T-helper 1 cell treated with Interleukin-12 subunit alpha and Interleukin-12 subunit beta and Interleukin-4 antibody, amounts not matched to agents 30 μg/mL and 1 μg/mL, for 36 hours (primary cell): Measurements from ENCODE around the gene GNG2.

Experiments
- H3K27ac Mint-ChIP-seq: one replicate; pipeline ENCODE4 v1.8.0; 2021; ENCODE audit warnings: mild to moderate bottlenecking, mixed read lengths
- H3K27me3 Mint-ChIP-seq: one replicate; pipeline ENCODE4 v1.8.0; 2021; ENCODE audit warnings: low read depth, mixed read lengths
- H3K36me3 Mint-ChIP-seq: one replicate; pipeline ENCODE4 v1.8.0; 2021; ENCODE audit warnings: low read depth, mixed read lengths
- H3K4me1 Mint-ChIP-seq: one replicate; pipeline ENCODE4 v1.8.0; 2021; ENCODE audit warnings: low read depth, mixed read lengths
- H3K4me3 Mint-ChIP-seq: one replicate; pipeline ENCODE4 v1.8.0; 2021; ENCODE audit warnings: mild to moderate bottlenecking, moderate library complexity, mixed read lengths
- H3K9me3 Mint-ChIP-seq: one replicate; pipeline ENCODE4 v1.8.0; 2021; ENCODE audit warnings: mixed read lengths

The GNG2 gene

DNA sequence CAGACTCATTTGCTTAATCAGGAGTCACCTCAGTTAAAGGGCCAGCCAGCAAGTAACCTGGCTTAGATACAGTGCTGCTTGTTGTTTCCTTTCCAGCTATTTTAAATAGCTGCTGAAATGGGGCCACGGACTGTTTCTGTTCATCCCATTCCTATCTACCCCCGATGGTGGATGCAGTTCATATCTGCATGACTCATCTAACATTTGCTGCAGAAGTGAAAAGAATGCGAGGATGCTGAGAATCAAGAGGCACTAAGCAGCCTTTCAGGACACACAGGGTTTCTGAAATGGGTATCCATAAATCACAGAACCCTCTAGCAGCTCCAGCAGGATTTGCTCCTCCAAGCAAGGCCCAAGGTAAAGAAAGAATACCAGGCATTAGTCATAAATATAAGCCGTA is 68.8 kb downstream of the GNG2 start:
- H3K9me3 Mint-ChIP-seq: no peaks in the 10 kb centered on the region
- no peak overlapping the region for H3K27ac Mint-ChIP-seq
- peaks cover 34% of the 10 kb centered on the region for H3K36me3 Mint-ChIP-seq
- no peaks in the 10 kb centered on the region for H3K27me3 Mint-ChIP-seq
- peaks cover 47% of the 10 kb centered on the region for H3K4me1 Mint-ChIP-seq
- no peak overlapping the region for H3K4me3 Mint-ChIP-seq

DNA sequence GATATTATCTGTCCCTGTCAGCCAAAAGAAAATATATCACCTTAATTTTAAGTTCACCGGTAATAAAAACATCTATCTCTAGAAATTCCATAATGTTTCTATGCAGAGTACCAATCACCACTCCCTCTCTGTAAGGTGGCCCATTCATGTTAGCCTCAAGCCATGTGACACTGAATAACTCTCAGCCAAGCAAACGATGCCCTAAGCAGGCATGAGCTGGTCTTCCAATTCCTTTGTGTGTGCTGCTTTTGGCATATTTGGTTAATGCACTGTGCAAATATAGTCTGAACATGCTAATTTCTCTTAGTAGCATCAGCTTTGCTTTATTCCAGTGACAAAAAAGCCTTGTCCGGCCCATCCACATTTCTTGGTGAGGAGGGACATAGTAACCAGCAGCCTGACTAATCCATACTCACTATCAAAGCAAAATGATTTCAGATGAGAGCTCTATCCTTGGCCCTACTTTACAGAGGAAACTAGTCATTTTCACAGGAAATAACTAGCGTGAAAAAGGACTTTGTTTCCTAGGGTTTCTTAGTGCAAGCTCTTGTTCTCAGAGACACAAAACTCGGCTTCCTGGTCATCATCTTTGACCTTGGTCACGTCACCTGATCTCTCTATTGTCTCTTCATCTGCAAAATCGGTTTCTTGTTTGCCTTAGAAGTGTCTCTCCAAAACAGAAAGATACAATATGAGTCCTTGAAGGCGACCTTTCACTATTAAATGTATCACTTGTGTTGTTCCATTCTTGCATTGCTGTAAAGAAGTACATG is 69.7 kb downstream of the GNG2 start:
- Mint-ChIP-seq H3K27me3 (no peaks in the 10 kb centered on the region), H3K9me3 (no peaks in the 10 kb centered on the region), H3K27ac (peak overlapping the region; percentile 80), H3K4me3 (no peak overlapping the region), H3K4me1 (peaks cover 45% of the 10 kb centered on the region), H3K36me3 (peaks cover 36% of the 10 kb centered on the region)

GRCh38 chr14:51931308-51931707 is 70.9 kb downstream of the GNG2 start:
- Mint-ChIP-seq H3K9me3 (no peaks in the 10 kb centered on the region), H3K27me3 (no peaks in the 10 kb centered on the region), H3K27ac (peak overlapping the region; percentile 22), H3K4me3 (no peak overlapping the region), H3K4me1 (peaks cover 45% of the 10 kb centered on the region), H3K36me3 (peaks cover 33% of the 10 kb centered on the region)

DNA sequence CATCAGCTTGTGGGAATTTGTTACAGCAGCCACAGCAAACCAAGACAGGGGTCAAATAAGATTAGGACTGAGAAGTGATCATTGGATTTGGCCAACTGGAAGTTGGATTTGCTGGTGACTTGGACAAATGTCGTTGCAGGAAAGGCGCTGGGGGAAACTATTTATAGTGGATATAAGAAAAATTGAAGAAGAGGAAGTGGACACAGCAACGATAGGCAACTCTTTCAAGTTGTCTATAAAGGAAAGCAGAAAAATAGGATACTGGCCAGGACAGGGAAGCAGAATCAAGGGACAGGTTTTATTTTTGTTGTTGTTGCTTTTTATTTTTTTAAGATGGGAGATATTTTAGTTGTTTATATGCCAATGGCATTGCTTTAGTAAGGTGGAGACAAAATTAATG is 72.8 kb downstream of the GNG2 start:
- Mint-ChIP-seq H3K9me3 (no peaks in the 10 kb centered on the region), H3K4me1 (peaks cover 36% of the 10 kb centered on the region), H3K36me3 (peaks cover 24% of the 10 kb centered on the region), H3K4me3 (no peak overlapping the region), H3K27ac (no peak overlapping the region), H3K27me3 (no peaks in the 10 kb centered on the region)

GRCh38 chr14:51938137-51938536 is 77.7 kb downstream of the GNG2 start:
- Mint-ChIP-seq H3K27me3 (no peaks in the 10 kb centered on the region), H3K4me3 (no peak overlapping the region), H3K27ac (no peak overlapping the region), H3K9me3 (peaks cover 3% of the 10 kb centered on the region), H3K36me3 (peaks cover 27% of the 10 kb centered on the region), H3K4me1 (peaks cover 27% of the 10 kb centered on the region)

DNA sequence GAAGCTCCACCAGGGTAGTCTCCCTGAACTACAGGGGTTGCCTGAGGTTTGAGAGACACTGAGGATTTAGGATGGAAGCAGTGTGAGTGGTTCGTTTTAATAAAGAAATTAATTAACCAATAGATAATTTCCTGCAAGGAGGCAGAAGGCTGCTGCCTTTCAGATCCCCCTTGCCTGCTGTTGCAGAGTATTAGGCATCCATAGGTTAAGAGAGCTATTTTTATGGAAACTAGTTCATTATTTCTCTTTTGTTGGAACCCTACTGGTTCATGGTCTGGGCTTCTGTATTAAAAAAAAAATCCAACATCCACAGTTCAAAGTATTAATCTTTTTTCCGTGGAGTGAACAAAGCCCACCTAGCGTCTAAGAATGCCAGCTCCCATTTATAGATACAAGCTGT is 78.4 kb downstream of the GNG2 start:
- Mint-ChIP-seq H3K4me1 (peaks cover 23% of the 10 kb centered on the region), H3K9me3 (peaks cover 3% of the 10 kb centered on the region), H3K27me3 (no peaks in the 10 kb centered on the region), H3K4me3 (no peak overlapping the region), H3K36me3 (peaks cover 26% of the 10 kb centered on the region), H3K27ac (no peak overlapping the region)

DNA sequence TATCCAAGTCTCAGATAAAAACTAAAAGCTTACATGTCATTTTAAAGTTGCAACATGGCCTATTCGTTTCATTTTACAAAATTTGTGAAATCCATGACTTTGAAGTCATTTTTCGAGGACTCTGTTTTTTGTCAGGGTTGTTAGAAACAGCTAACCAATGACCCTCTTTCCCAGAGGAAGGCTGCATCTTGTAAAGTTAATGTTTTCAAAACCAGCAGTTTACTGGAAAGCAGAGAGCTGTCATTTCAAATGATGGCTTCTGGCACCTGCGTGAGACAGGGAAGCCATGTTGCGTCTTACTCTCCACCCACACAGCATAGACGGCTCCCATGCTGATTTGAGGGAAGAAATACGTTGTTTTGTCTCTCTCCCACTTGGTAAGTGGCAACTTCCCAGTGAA is 78.8 kb downstream of the GNG2 start:
- Mint-ChIP-seq H3K36me3 (peaks cover 30% of the 10 kb centered on the region), H3K4me1 (peaks cover 25% of the 10 kb centered on the region), H3K4me3 (no peak overlapping the region), H3K27ac (no peak overlapping the region), H3K9me3 (peaks cover 7% of the 10 kb centered on the region), H3K27me3 (no peaks in the 10 kb centered on the region)

- Mint-ChIP-seq H3K36me3 (peaks cover 28% of the 10 kb centered on the region), H3K27ac (no peak overlapping the region)
Observed at GRCh38 chr14:51939755-51940301, 79.4 kb downstream of the GNG2 start.

DNA sequence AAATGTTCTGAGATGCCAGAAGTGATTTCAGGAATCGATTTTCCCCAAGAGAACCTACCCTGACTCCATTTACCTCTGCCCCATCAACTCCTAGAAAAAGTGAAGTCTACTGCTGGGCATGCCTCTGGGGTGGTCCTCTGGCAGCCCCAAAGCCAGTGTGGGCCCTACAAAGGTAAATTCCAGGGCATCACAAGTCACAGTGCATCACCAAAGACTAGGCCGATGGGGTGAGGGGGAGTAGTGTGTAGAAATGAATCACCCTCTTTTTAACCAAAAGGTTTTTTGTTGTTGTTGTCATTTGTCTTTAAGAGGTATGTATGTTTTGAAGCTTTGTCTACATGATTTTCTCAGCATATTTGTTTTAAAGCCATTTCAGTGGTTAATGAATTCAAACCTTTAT is 82.6 kb downstream of the GNG2 start:
- Mint-ChIP-seq H3K4me3 (no peak overlapping the region), H3K27me3 (no peaks in the 10 kb centered on the region), H3K4me1 (peaks cover 34% of the 10 kb centered on the region), H3K27ac (no peak overlapping the region), H3K36me3 (peaks cover 51% of the 10 kb centered on the region), H3K9me3 (peaks cover 15% of the 10 kb centered on the region)

More at GRCh38 chr14:51939755-51940301, 79.4 kb downstream of the GNG2 start:
- peaks cover 7% of the 10 kb centered on the region for H3K9me3 Mint-ChIP-seq
- no peak overlapping the region for H3K4me3 Mint-ChIP-seq
- no peaks in the 10 kb centered on the region for H3K27me3 Mint-ChIP-seq
- peaks cover 25% of the 10 kb centered on the region for H3K4me1 Mint-ChIP-seq

DNA sequence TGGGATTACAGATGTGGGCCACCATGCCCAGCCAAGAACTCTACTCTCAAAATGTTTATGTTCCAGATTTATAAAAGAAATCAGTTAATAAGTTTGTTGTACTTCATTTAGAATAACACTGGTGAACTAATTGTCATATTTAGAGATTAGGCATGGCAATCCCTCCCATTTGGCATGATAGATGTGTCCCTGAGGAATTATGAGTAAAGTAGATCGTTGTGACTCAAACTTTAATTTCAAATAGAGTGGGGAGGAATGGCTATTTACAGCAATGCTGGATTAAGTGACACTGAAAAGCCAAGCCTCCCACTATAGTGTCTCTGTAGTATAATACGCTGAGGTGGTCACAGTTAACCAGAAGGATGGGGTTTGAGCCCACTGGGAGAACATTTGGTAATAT is 89.6 kb downstream of the GNG2 start:
- peaks cover 13% of the 10 kb centered on the region for H3K4me1 Mint-ChIP-seq
- peaks cover 66% of the 10 kb centered on the region for H3K36me3 Mint-ChIP-seq
- H3K9me3 Mint-ChIP-seq: peaks cover 9% of the 10 kb centered on the region
- no peak overlapping the region for H3K27ac Mint-ChIP-seq
- H3K27me3 Mint-ChIP-seq: no peaks in the 10 kb centered on the region
- H3K4me3 Mint-ChIP-seq: no peak overlapping the region

DNA sequence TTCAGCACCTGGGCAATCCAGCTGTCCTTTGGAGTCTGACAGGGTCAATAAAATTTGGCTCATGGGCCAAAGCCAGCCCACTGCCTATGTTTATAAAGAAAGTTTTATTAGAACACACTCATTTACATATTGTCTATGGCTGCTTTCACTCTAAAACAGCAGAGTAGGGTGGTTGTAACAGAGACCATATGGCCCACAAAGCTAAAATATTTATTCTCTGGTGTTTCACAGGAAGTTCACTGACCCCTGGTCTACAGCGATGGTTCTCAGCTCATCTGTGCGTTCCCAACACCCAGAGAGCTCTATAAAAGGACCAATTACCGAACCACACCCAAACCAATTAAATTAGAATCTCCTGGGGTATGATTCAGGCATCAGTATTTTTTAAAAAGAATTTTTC is 91.2 kb downstream of the GNG2 start:
- Mint-ChIP-seq H3K4me1 (peaks cover 6% of the 10 kb centered on the region), H3K36me3 (peaks cover 62% of the 10 kb centered on the region), H3K27ac (no peak overlapping the region), H3K4me3 (no peak overlapping the region), H3K27me3 (no peaks in the 10 kb centered on the region), H3K9me3 (peaks cover 4% of the 10 kb centered on the region)

- Mint-ChIP-seq H3K9me3 (peaks cover 17% of the 10 kb centered on the region), H3K27me3 (no peaks in the 10 kb centered on the region), H3K27ac (no peak overlapping the region), H3K36me3 (peaks cover 74% of the 10 kb centered on the region), H3K4me3 (no peak overlapping the region), H3K4me1 (peaks cover 9% of the 10 kb centered on the region)
Observed at GRCh38 chr14:51954031-51954430, 93.6 kb downstream of the GNG2 start.

DNA sequence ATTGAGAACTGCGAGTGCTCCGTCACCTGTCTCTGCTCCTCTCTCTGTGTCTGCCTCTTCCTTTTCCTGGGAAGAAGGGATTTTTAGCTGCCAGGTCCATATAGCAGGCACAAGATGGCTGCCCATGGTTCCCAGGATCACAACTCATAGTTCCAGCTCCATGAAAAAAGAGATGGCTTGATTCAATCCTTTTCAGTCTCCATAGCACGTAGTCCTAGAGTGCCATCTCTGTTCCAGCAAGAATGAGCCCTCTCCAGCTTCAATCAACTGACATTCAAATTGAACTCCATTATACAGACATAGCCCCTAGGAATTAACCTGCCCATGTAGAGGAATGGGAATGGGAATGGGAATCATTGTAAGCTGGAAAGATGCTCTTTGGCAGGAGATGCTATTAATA is 94.2 kb downstream of the GNG2 start:
- Mint-ChIP-seq H3K27me3 (no peaks in the 10 kb centered on the region), H3K4me1 (peaks cover 11% of the 10 kb centered on the region), H3K4me3 (no peak overlapping the region), H3K27ac (no peak overlapping the region), H3K36me3 (peaks cover 78% of the 10 kb centered on the region), H3K9me3 (peaks cover 22% of the 10 kb centered on the region)

- peaks cover 29% of the 10 kb centered on the region for H3K4me1 Mint-ChIP-seq
Observed at GRCh38 chr14:51957950-51958349, 97.5 kb downstream of the GNG2 start.

DNA sequence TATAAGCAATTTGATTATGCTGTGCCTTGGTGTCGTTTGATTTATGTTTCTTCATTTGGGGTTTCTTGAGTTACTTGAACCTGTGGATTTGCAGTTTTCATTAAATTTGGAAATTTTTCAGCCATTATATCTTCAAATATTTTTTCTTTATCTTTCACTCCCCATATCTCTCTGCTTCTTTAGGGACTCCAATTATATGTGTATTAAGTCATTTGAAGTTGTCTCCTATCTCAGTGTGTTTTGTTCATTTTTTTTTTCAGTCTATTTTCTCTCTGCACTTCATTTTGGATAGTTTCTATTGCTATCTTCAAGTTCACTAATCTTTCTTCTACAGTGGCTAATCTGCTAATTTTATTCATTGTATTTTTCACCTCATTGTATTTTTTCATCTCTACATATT is 99.5 kb downstream of the GNG2 start:
- Mint-ChIP-seq H3K36me3 (peaks cover 67% of the 10 kb centered on the region), H3K27me3 (no peaks in the 10 kb centered on the region)

More at GRCh38 chr14:51957950-51958349, 97.5 kb downstream of the GNG2 start:
- H3K36me3 Mint-ChIP-seq: peaks cover 74% of the 10 kb centered on the region
- no peak overlapping the region for H3K27ac Mint-ChIP-seq
- H3K4me3 Mint-ChIP-seq: no peak overlapping the region
- H3K27me3 Mint-ChIP-seq: no peaks in the 10 kb centered on the region
- H3K9me3 Mint-ChIP-seq: peaks cover 29% of the 10 kb centered on the region

More for the DNA sequence above, 99.5 kb downstream of the GNG2 start:
- Mint-ChIP-seq H3K27ac (no peak overlapping the region), H3K9me3 (peaks cover 29% of the 10 kb centered on the region), H3K4me3 (no peak overlapping the region), H3K4me1 (peaks cover 39% of the 10 kb centered on the region)
